Hepatocyte (in vitro differentiated cells): ENCODE results near the gene ARL2BP. TPM values are rescaled to one million over a fixed set of nuclear protein-coding genes. Genes with fewer than 3 reads are reported as not detected.

Source experiments
- DNase-seq: peaks from one replicate; pipeline ENCODE4 v3.0.0-alpha.2; 2016; ENCODE audit warnings: low spot score
- H2AFZ ChIP-seq: fragments of 200-600 bp; sonication (generic); 2 replicates; pipeline ENCODE4 v1.6.0; 2016; ENCODE audit warnings: antibody characterized with exemption, mild to moderate bottlenecking
- H3K27ac ChIP-seq: fragments of 200-600 bp; sonication (generic); 2 replicates; pipeline ENCODE4 v1.5.1; 2016; ENCODE audit warnings: mild to moderate bottlenecking
- H3K27me3 ChIP-seq: fragments of 200-600 bp; sonication (generic); 2 replicates; pipeline ENCODE4 v1.6.1; 2016
- H3K36me3 ChIP-seq: fragments of 200-600 bp; sonication (generic); replicated peaks from 2 replicates; pipeline ENCODE4 v1.5.1; 2016; ENCODE audit warnings: low read depth; ENCODE audit not compliant: insufficient read depth
- H3K4me1 ChIP-seq: fragments of 200-600 bp; sonication (generic); 2 replicates; pipeline ENCODE4 v1.5.1; 2016; ENCODE audit warnings: mild to moderate bottlenecking, moderate library complexity; ENCODE audit not compliant: insufficient read depth
- H3K4me2 ChIP-seq: fragments of 200-600 bp; sonication (generic); 2 replicates; pipeline ENCODE4 v1.6.0; 2016
- H3K4me3 ChIP-seq: fragments of 200-600 bp; sonication (generic); 2 replicates; pipeline ENCODE4 v1.5.1; 2016; ENCODE audit warnings: mild to moderate bottlenecking
- H3K79me2 ChIP-seq: fragments of 200-600 bp; sonication (generic); 2 replicates; pipeline ENCODE4 v1.6.0; 2017; ENCODE audit warnings: mild to moderate bottlenecking
- H3K9me2 ChIP-seq: fragments of 200-600 bp; sonication (generic); replicated peaks from 2 replicates; pipeline ENCODE4 v1.6.0; 2017; ENCODE audit warnings: mild to moderate bottlenecking; ENCODE audit not compliant: insufficient read depth
- H3K9me3 ChIP-seq: fragments of 200-600 bp; sonication (generic); 2 replicates; pipeline ENCODE4 v1.5.1; 2016; ENCODE audit warnings: low read depth, mild to moderate bottlenecking
- H4K20me1 ChIP-seq: fragments of 200-600 bp; sonication (generic); 2 replicates; pipeline ENCODE4 v1.6.0; 2016; ENCODE audit warnings: mild to moderate bottlenecking; ENCODE audit not compliant: insufficient read depth, poor library complexity, severe bottlenecking
- CTCF ChIP-seq: fragments of 200-600 bp; sonication (generic); IDR thresholded peaks from 2 replicates; pipeline ENCODE4 v1.5.1; 2016; ENCODE audit warnings: antibody characterized with exemption, mild to moderate bottlenecking; ENCODE audit not compliant: poor library complexity
- EZH2 ChIP-seq: fragments of 200-600 bp; sonication (generic); IDR thresholded peaks from 2 replicates; pipeline ENCODE4 v1.6.1; 2016; ENCODE audit warnings: antibody characterized with exemption, mild to moderate bottlenecking, borderline replicate concordance
- EZH2phosphoT487 ChIP-seq: fragments of 200-600 bp; sonication (generic); IDR thresholded peaks from one replicate; pipeline ENCODE4 v1.6.1; 2018; ENCODE audit warnings: antibody characterized with exemption, mild to moderate bottlenecking, low read depth, moderate library complexity; ENCODE audit not compliant: unreplicated experiment, severe bottlenecking
- WGBS: methylation state at CpG from one replicate; pipeline ENCODE4 v1.1.6; 2016; ENCODE audit warnings: low lambda C conversion rate; ENCODE audit errors: missing lambda C conversion rate; 5-methylcytosine and 5-hydroxymethylcytosine counted together
- polyA plus RNA-seq: library from polyadenylated mRNA; unstranded; fragments of >200 nt; fragmentation: Nextera tagmentation; extraction: Ambion mirVana; gene quantifications from 2 replicates; pipeline ENCODE4 v1.2.1, GENCODE V29; 2016
- total RNA-seq: library from RNA; depleted of rRNA; stranded (reverse); fragments of >200 nt; gene quantifications from 2 replicates; pipeline ENCODE4 v1.2.3, GENCODE V29; 2014

ARL2BP gene
- total and polyA plus RNA-seq, 2 experiments from 2014 or later, result 102 to 105 TPM

- Histone ChIP-seq H3K4me1 (peaks cover 6% of the 10 kb centered on the region), H3K27ac (no peak overlapping the region), H4K20me1 (no peaks in the 10 kb centered on the region), H3K9me3 (no peaks in the 10 kb centered on the region), H3K4me2 (no peak overlapping the region), H3K36me3 (no peaks in the 10 kb centered on the region), H3K27me3 (no peaks in the 10 kb centered on the region), H3K4me3 (no peak overlapping the region), H2AFZ (no peak overlapping the region), H3K79me2 (peaks cover 20% of the 10 kb centered on the region), H3K9me2 (no peaks in the 10 kb centered on the region)
- TF ChIP-seq EZH2phosphoT487 (no peak), EZH2 (no peak), CTCF (no peak)
- no peak for DNase-seq
- 100% methylated on average over 2 of the region's 2 CpGs for WGBS
Measured at GRCh38 chr16:57242650-57243049, 2.4 kb upstream of the ARL2BP start.

GRCh38 chr16:57244463-57244766 is 644 bp upstream of the ARL2BP start:
- no peaks in the 10 kb centered on the region for H3K9me3 ChIP-seq
- no peaks in the 10 kb centered on the region for H3K9me2 ChIP-seq
- H3K36me3 ChIP-seq, result no peaks in the 10 kb centered on the region
- H3K27me3 ChIP-seq, result no peaks in the 10 kb centered on the region
- no peak for DNase-seq
- peak overlapping the region; percentile 88 for H3K27ac ChIP-seq
- H3K4me3 ChIP-seq, result peak overlapping the region; percentile 30
- TF ChIP-seq CTCF (no peak), EZH2phosphoT487 (no peak), EZH2 (no peak)
- H3K4me1 ChIP-seq, result peaks cover 6% of the 10 kb centered on the region
- no peaks in the 10 kb centered on the region for H4K20me1 ChIP-seq
- WGBS, result 17% methylated on average over 9 of the region's 9 CpGs
- H3K4me2 ChIP-seq, result peak overlapping the region; percentile 76
- H2AFZ ChIP-seq, result peak overlapping the region; percentile 60
- H3K79me2 ChIP-seq, result peaks cover 27% of the 10 kb centered on the region

- Histone ChIP-seq H3K4me2 (peak overlapping the region; percentile 89), H2AFZ (peak overlapping the region; percentile 76), H3K4me3 (peak overlapping the region; percentile 88), H4K20me1 (no peaks in the 10 kb centered on the region), H3K27me3 (no peaks in the 10 kb centered on the region), H3K27ac (peak overlapping the region; percentile 96), H3K79me2 (peaks cover 27% of the 10 kb centered on the region), H3K9me2 (no peaks in the 10 kb centered on the region), H3K9me3 (no peaks in the 10 kb centered on the region), H3K36me3 (no peaks in the 10 kb centered on the region), H3K4me1 (peaks cover 6% of the 10 kb centered on the region)
- 9% methylated on average over 20 of the region's 28 CpGs for WGBS
- DNase-seq, result peak; percentile 69
- TF ChIP-seq EZH2phosphoT487 (no peak), CTCF (no peak), EZH2 (no peak)
Measured at GRCh38 chr16:57245472-57246113, 534 bp downstream of the ARL2BP start.
